ENCODE measurements around the gene AUP1.

- TF ChIP-seq, protein P1, sequence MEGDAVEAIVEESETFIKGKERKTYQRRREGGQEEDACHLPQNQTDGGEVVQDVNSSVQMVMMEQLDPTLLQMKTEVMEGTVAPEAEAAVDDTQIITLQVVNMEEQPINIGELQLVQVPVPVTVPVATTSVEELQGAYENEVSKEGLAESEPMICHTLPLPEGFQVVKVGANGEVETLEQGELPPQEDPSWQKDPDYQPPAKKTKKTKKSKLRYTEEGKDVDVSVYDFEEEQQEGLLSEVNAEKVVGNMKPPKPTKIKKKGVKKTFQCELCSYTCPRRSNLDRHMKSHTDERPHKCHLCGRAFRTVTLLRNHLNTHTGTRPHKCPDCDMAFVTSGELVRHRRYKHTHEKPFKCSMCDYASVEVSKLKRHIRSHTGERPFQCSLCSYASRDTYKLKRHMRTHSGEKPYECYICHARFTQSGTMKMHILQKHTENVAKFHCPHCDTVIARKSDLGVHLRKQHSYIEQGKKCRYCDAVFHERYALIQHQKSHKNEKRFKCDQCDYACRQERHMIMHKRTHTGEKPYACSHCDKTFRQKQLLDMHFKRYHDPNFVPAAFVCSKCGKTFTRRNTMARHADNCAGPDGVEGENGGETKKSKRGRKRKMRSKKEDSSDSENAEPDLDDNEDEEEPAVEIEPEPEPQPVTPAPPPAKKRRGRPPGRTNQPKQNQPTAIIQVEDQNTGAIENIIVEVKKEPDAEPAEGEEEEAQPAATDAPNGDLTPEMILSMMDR (conservative IDR thresholded peaks at IDR 0.05 in 1 of 2, IDR thresholded peaks at IDR 0.05 in 1 of 2; ENCODE audit: low read depth in 1 of 2, low read length in 2 of 2) = no peak
- no peak for TF ChIP-seq EZH2 (IDR thresholded peaks at IDR 0.05; ENCODE audit: low read length, missing control alignments)
These were observed 34.1 kb downstream of the AUP1 start for GRCh38 chr2:74495440-74495839.
